ENCODE results near the gene C1orf198.

The C1orf198 gene

DNA sequence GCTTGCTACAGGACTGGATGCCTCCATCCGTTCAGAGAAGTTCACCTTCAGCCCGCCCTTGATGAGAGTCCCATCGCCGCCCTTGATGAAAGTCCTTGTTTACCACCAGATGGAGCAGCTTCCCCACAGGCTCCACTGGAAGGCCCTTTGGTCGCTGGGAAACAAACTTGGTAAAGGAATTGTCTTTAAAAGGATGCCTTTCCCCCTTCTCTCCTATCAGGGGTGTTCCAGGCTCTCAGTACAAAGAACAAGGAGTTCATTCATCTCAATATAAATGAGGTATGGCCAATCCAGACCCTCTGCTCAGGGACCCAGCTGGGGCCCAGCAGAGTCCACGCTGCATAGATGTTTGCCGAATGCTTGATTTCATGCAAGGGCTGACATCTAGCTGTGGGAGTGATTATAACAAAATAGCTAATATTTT, 70.4 kb downstream of the C1orf198 start:
- H3K4me1 ChIP-seq (ENCODE audit: control insufficient read depth, insufficient read depth, low read length): no peaks in the 10 kb centered on the region
- H3K9me3 ChIP-seq (ENCODE audit: control insufficient read depth, insufficient read depth, low read length): no peaks in the 10 kb centered on the region
- H3K9ac ChIP-seq (ENCODE audit: low read depth, low read length): no peak overlapping the region
- no peak overlapping the region for H3K4me3 ChIP-seq (ENCODE audit: low read depth, low read length)
- no peaks in the 10 kb centered on the region for H3K36me3 ChIP-seq (ENCODE audit: control insufficient read depth, insufficient read depth, low read length)
- H3K27me3 ChIP-seq (ENCODE audit: control insufficient read depth, insufficient read depth, low read length): peaks cover 2% of the 10 kb centered on the region

DNA sequence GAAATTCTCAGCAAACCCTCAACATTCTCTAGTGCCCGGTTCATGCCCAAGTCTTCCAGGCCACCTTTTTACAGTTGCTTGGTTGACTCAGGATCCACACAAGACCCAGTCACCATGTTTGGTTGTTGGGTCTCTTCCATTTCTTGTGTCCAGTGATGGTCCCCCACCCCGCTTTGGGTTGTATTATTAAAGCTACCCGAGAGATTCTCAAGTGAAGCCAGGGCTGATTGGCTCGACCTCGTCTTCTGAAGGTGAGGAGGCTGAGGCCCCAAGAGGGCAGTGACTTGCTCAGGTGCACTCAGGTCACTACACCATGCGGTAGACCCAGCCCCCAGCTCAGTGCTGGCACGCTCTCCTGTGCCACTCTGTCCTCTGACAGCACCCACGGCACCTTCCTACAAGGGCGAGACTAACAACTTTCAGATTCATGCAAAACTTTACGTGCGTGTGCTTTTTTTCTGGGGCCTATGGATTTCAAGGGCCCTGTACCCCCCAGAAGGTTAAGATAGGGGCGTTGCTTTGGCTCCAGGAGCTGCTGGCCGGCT, 70.9 kb downstream of the C1orf198 start:
- H3K27me3 ChIP-seq (ENCODE audit: control insufficient read depth, insufficient read depth, low read length): peaks cover 2% of the 10 kb centered on the region
- H3K9ac ChIP-seq (ENCODE audit: low read depth, low read length): no peak overlapping the region
- H3K36me3 ChIP-seq (ENCODE audit: control insufficient read depth, insufficient read depth, low read length): no peaks in the 10 kb centered on the region
- H3K4me3 ChIP-seq (ENCODE audit: low read depth, low read length): no peak overlapping the region
- no peaks in the 10 kb centered on the region for H3K4me1 ChIP-seq (ENCODE audit: control insufficient read depth, insufficient read depth, low read length)
- H3K9me3 ChIP-seq (ENCODE audit: control insufficient read depth, insufficient read depth, low read length): no peaks in the 10 kb centered on the region

DNA sequence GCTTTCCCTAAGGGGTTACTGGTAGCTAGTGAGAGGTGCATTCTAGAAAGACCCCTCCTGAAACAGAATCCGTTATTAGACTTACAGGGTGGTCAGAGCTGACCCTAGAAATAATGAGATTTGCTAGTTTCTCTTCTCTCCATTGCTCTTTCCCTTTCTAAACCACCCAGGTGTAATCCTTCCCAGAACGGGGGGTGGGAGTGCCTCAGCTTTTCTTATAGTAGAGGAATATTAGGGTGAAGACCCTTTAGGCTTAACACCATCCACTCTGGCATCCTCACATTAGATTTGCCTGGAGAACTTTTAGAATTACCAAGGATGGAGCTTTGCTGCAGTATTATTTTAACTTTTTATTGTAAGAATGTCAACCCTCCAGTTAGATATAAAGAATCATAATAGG, 71.7 kb downstream of the C1orf198 start:
- H3K4me3 ChIP-seq (ENCODE audit: low read depth, low read length): no peak overlapping the region
- H3K27me3 ChIP-seq (ENCODE audit: control insufficient read depth, insufficient read depth, low read length): peaks cover 4% of the 10 kb centered on the region
- no peaks in the 10 kb centered on the region for H3K9me3 ChIP-seq (ENCODE audit: control insufficient read depth, insufficient read depth, low read length)
- no peaks in the 10 kb centered on the region for H3K4me1 ChIP-seq (ENCODE audit: control insufficient read depth, insufficient read depth, low read length)
- H3K9ac ChIP-seq (ENCODE audit: low read depth, low read length): no peak overlapping the region
- no peaks in the 10 kb centered on the region for H3K36me3 ChIP-seq (ENCODE audit: control insufficient read depth, insufficient read depth, low read length)

DNA sequence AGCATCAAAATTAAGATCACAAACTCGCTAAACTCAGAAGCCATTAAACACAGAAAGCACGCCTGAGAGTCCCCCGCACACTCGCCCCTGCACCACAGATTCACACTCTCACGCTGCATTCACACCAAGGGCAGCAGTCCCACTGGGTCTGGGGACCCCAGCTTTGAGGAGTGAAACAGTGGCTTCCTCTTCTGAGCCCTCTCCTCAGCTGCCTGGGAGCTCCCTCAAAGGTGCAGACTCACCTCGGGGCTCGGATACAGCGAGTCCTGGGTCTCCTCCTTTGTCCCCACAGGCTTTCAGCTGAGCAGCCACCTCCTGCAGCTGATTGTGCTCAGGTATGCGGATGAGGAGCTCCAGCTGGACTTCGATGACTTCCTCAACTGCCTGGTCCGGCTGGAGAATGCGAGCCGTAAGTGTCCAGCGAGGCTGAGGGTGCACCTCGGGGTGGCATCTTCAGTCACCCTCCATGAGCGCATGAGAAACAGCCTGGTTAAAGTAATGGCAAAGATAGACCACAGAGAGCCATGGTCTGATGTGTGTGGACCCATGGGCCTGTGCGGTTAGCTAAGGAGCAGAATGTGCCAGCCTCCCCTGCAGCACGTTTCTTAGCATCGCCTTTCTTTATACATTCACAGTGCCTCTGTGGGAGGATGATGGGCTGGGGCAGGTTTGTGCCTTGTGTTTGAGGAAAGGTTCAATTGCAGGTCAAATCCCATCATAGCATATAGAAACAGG, 73.3 kb downstream of the C1orf198 start:
- Histone ChIP-seq H3K9ac (ENCODE audit: low read depth, low read length) (no peak overlapping the region), H3K27me3 (ENCODE audit: control insufficient read depth, insufficient read depth, low read length) (peaks cover 7% of the 10 kb centered on the region), H3K4me1 (ENCODE audit: control insufficient read depth, insufficient read depth, low read length) (no peaks in the 10 kb centered on the region), H3K9me3 (ENCODE audit: control insufficient read depth, insufficient read depth, low read length) (no peaks in the 10 kb centered on the region), H3K4me3 (ENCODE audit: low read depth, low read length) (no peak overlapping the region), H3K36me3 (ENCODE audit: control insufficient read depth, insufficient read depth, low read length) (no peaks in the 10 kb centered on the region)

DNA sequence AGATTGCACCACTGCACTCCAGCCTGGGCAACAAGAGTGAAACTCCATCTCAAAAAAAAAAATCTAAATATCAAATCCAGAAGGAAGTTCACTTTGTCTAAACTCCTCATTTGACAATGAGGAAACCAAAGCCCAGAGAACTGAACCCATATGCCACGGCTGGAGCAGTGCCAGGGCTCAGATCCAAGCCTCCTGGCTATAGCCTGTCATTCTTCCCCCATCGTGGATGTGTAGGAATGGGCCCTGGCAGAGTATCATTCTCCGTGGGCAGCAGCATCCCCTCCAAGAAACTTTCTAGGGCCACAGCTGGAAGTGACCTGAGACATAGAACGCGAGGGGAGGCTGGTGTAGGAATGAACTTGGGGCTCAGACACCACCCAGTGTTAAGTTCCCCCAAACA, 73.9 kb downstream of the C1orf198 start:
- Histone ChIP-seq H3K9ac (ENCODE audit: low read depth, low read length) (no peak overlapping the region), H3K4me1 (ENCODE audit: control insufficient read depth, insufficient read depth, low read length) (no peaks in the 10 kb centered on the region), H3K27me3 (ENCODE audit: control insufficient read depth, insufficient read depth, low read length) (peaks cover 11% of the 10 kb centered on the region), H3K9me3 (ENCODE audit: control insufficient read depth, insufficient read depth, low read length) (no peaks in the 10 kb centered on the region), H3K36me3 (ENCODE audit: control insufficient read depth, insufficient read depth, low read length) (no peaks in the 10 kb centered on the region), H3K4me3 (ENCODE audit: low read depth, low read length) (no peak overlapping the region)

DNA sequence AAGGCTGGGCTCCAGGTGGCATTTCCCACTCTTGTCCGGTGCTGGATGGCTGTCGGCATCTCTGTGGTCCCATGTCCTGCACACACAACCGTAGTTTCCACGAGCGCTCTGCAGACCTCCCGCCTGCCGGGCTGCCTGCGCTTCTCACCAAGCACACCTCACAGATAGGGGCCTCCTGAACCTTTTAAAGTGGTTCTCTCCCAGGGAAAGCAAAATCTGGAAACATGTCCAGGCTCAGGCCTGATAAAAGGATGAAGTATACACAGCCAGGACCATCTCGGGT, 74.9 kb downstream of the C1orf198 start:
- H3K9me3 ChIP-seq (ENCODE audit: control insufficient read depth, insufficient read depth, low read length): no peaks in the 10 kb centered on the region
- H3K27me3 ChIP-seq (ENCODE audit: control insufficient read depth, insufficient read depth, low read length): peaks cover 17% of the 10 kb centered on the region
- H3K9ac ChIP-seq (ENCODE audit: low read depth, low read length): no peak overlapping the region

DNA sequence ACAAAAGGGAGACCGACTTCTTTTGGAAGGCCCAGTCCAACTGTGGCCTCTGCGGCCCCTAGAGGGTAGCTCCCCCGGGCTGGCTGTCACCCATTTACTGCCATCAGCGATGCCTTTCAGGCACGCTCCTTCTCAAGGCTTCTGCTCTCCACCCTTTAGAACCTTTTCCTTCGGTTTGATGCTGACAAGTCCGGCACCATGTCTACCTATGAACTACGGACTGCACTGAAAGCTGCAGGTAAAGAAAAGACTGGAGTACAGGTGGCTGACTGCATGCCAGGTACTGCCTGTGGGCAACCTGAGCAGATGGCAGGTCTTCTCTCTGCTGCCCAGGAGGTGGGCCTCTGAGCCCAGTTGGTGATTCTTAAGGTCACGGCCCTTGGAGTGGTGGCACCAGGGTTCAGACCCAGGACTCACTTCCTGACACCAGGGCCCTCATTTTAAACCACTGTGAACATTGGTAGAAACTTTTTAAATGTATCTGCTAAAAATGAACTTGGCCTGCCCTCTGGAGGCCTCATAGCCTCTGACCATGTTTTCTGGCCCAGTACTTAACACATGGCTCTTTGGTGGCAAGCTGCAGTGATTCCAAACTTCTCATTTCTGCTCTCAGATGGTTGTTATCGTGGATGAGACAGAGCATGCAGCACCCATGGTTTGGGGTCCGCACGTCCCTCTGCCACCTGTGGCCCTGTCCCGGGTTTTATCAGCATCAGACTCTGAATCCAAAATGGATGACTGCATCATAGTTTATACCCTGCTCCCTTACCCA, 75.4 kb downstream of the C1orf198 start:
- H3K27me3 ChIP-seq (ENCODE audit: control insufficient read depth, insufficient read depth, low read length): peaks cover 23% of the 10 kb centered on the region
- H3K9me3 ChIP-seq (ENCODE audit: control insufficient read depth, insufficient read depth, low read length): no peaks in the 10 kb centered on the region
- H3K4me3 ChIP-seq (ENCODE audit: low read depth, low read length): no peak overlapping the region
- no peaks in the 10 kb centered on the region for H3K4me1 ChIP-seq (ENCODE audit: control insufficient read depth, insufficient read depth, low read length)
- H3K36me3 ChIP-seq (ENCODE audit: control insufficient read depth, insufficient read depth, low read length): no peaks in the 10 kb centered on the region
- no peak overlapping the region for H3K9ac ChIP-seq (ENCODE audit: low read depth, low read length)

More for the DNA sequence above, 74.9 kb downstream of the C1orf198 start:
- H3K4me1 ChIP-seq (ENCODE audit: control insufficient read depth, insufficient read depth, low read length): no peaks in the 10 kb centered on the region
- H3K4me3 ChIP-seq (ENCODE audit: low read depth, low read length): no peak overlapping the region
- H3K36me3 ChIP-seq (ENCODE audit: control insufficient read depth, insufficient read depth, low read length): no peaks in the 10 kb centered on the region

DNA sequence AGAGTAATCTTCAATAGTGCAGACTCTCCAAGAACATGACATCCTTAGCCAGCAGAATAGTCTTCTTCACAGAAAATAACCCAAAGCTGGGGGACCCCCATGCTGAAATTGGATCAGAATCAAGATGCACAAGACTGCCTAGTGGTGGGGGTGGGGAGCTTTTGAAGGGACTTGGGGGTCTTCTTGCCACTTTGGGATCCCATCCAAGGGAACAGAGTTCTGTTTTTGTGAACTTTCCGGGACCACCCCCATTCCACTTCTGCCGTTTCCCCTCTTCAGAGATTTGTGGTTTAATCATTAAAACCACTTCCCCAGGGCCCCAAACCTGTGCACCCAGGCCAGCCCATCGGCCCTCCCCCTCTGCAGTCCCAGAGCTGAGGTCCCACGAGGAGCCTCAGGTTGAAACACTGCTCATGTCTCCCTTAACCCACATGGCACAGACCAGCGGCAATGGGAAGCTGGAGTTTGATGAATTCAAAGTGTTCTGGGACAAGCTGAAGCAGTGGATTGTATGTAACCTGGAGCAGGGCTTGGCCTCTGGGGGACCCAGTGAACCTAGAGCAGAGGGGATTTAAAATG, 76.2 kb downstream of the C1orf198 start:
- Histone ChIP-seq H3K36me3 (ENCODE audit: control insufficient read depth, insufficient read depth, low read length) (no peaks in the 10 kb centered on the region), H3K9me3 (ENCODE audit: control insufficient read depth, insufficient read depth, low read length) (no peaks in the 10 kb centered on the region), H3K27me3 (ENCODE audit: control insufficient read depth, insufficient read depth, low read length) (peaks cover 30% of the 10 kb centered on the region), H3K9ac (ENCODE audit: low read depth, low read length) (no peak overlapping the region), H3K4me3 (ENCODE audit: low read depth, low read length) (no peak overlapping the region), H3K4me1 (ENCODE audit: control insufficient read depth, insufficient read depth, low read length) (no peaks in the 10 kb centered on the region)

DNA sequence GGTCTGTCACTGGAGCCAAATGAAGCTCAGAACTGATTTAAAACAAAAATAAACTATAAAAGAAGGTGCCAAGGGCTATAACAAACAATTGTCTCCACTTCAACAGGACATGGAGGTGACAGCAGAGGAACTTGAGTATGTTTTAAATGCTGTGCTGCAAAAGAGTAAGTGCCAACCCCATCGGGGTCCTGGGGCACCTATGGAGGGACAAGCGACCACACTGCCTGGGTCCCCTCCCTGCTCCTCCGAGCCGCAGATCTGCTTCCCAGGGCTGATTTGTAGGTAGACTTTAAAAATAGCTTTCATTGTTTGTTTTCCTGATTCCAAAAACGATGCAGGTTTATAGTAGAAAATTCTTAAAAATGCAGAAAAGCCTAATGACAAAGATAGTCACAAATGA, 78.3 kb downstream of the C1orf198 start:
- H3K4me3 ChIP-seq (ENCODE audit: low read depth, low read length): no peak overlapping the region
- H3K9ac ChIP-seq (ENCODE audit: low read depth, low read length): no peak overlapping the region
- peaks cover 48% of the 10 kb centered on the region for H3K27me3 ChIP-seq (ENCODE audit: control insufficient read depth, insufficient read depth, low read length)
- H3K4me1 ChIP-seq (ENCODE audit: control insufficient read depth, insufficient read depth, low read length): peaks cover 5% of the 10 kb centered on the region
- no peaks in the 10 kb centered on the region for H3K36me3 ChIP-seq (ENCODE audit: control insufficient read depth, insufficient read depth, low read length)
- no peaks in the 10 kb centered on the region for H3K9me3 ChIP-seq (ENCODE audit: control insufficient read depth, insufficient read depth, low read length)

DNA sequence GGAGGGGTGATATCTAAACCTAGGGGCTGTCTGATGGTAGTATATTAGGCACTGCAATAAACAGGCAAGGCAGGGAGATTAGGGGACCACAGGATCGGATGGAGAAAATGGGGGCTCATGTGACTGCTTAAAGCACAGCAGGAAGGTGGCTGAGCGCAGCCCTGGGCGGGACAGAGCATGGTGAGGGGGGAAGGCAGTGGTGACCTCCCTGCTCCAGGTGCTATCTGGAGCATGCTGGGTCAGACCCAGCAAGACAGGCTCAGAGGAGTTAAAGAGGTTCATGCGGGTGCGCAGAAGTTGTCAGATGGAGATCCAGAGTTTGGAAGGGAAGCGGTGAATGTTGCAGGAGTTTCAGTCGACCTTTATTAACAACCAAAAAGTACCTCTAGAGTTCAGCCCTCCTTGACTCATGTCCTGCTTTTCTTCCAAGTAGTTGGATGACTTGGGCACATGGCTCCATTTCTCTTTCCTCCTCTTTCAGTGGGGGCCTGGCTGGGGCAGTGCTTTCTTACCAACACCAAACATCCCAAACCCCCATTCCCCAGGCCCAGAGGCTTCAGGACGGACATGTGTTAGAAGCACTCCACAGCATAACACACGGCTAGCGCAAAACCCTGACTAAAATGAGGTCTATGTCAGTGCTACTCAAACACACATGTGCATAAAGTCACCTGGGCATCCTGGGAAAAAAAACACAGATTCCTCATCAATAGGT, 79.6 kb downstream of the C1orf198 start:
- Histone ChIP-seq H3K9me3 (ENCODE audit: control insufficient read depth, insufficient read depth, low read length) (no peaks in the 10 kb centered on the region), H3K9ac (ENCODE audit: low read depth, low read length) (no peak overlapping the region), H3K4me1 (ENCODE audit: control insufficient read depth, insufficient read depth, low read length) (peaks cover 5% of the 10 kb centered on the region), H3K36me3 (ENCODE audit: control insufficient read depth, insufficient read depth, low read length) (no peaks in the 10 kb centered on the region), H3K27me3 (ENCODE audit: control insufficient read depth, insufficient read depth, low read length) (peaks cover 58% of the 10 kb centered on the region), H3K4me3 (ENCODE audit: low read depth, low read length) (no peak overlapping the region)

DNA sequence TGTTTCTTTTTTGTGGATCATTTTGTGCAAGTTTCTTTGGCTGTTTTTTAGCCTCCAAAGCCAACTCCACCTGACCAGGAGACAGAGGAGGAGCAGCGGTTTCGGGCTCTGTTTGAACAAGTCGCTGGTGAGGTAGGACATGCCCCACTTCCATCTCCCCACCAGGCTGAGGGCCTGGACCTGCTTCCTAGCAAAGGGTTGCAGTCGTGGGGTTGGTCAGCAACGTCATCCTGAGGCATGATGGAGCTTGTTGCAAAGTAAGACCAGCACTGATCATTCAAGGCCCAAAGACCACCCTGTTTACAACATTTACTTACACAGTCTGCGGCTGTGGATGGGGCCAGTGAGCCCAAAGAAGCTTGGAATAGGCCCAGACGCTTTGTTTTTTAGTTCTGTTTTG, 80.8 kb downstream of the C1orf198 start:
- H3K9ac ChIP-seq (ENCODE audit: low read depth, low read length): no peak overlapping the region
- peaks cover 70% of the 10 kb centered on the region for H3K27me3 ChIP-seq (ENCODE audit: control insufficient read depth, insufficient read depth, low read length)
- no peaks in the 10 kb centered on the region for H3K36me3 ChIP-seq (ENCODE audit: control insufficient read depth, insufficient read depth, low read length)
- H3K9me3 ChIP-seq (ENCODE audit: control insufficient read depth, insufficient read depth, low read length): no peaks in the 10 kb centered on the region
- H3K4me3 ChIP-seq (ENCODE audit: low read depth, low read length): no peak overlapping the region
- peaks cover 5% of the 10 kb centered on the region for H3K4me1 ChIP-seq (ENCODE audit: control insufficient read depth, insufficient read depth, low read length)

All from iPS-15b (cell line).